ENCODE data around the gene TLL2. TPM values are rescaled to one million over a fixed set of nuclear protein-coding genes. Genes with fewer than 3 reads are reported as not detected.
A peak's percentile ranks its signal among the peaks of the same experiment; 100 is the strongest.

Gene TLL2
- polyA plus RNA-seq, 2 of the 4 experiments (the other 2 are of a cell fraction), result 0.08 to 0.13 TPM

DNA sequence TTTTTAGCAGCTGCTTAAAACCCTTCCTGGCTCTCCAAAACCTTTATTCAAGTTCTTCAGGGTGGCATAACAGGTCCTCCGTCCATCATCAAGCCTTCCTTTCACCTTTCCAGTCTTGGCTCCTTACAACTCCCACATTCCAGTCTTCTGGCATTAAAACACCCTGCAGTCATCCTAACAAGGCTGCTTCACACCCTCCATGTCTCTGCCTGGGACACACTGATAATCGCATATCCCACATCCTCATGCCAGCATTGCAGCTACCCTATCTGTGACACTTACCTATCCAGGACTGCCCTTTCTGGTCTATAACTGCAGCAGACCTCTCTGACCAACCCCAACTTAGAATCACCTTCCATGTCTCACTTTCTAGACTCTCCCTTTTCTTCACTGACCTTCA, 2.6 kb upstream of the TLL2 start:
- CTCF ChIA-PET, result no interaction called here
- 92% methylated on average over 2 of the region's 2 CpGs for WGBS (ENCODE audit: missing lambda C conversion rate)
- no peaks in the 10 kb centered on the region for H3K9me3 ChIP-seq
- ATAC-seq, result no peak
- peaks cover 6% of the 10 kb centered on the region; the same call in 2 of the 3 replicates for H3K4me1 ChIP-seq
- no peak for DNase-seq (ENCODE audit: low read depth in 1 of 2, low spot score in 1 of 2)
- TF ChIP-seq ZNF302 (CRISPR knock-in tag; IDR thresholded peaks at IDR 0.05), result no peak
- 0 out of 2 replicates have a peak, but pooled peaks have one; percentile 57 for TF ChIP-seq POLR2AphosphoS2 (conservative IDR thresholded peaks at IDR 0.05; ENCODE audit: low read length)
- H3K4me3 ChIP-seq, result no peak overlapping the region
- H3K27ac ChIP-seq, result no peak overlapping the region
- no peak for FAIRE-seq
- no peak overlapping the region for H3K4me2 ChIP-seq
- POLR2A ChIA-PET, result no interaction called here

GRCh38 chr10:96513305-96513697, 425 bp downstream of the TLL2 start:
- TF ChIP-seq HOXA7 (CRISPR knock-in tag; IDR thresholded peaks at IDR 0.05) (no peak), ZSCAN20 (CRISPR knock-in tag; IDR thresholded peaks at IDR 0.05) (no peak), POLR2AphosphoS2 (conservative IDR thresholded peaks at IDR 0.05; ENCODE audit: low read length) (no peak), HDAC2 (IDR thresholded peaks at IDR 0.05) (no peak), BCL3 (IDR thresholded peaks at IDR 0.05) (no peak), BHLHE40 (IDR thresholded peaks at IDR 0.05; ENCODE audit: low read depth, low read length) (no peak), ESRRA (IDR thresholded peaks at IDR 0.05; ENCODE audit: borderline replicate concordance, low read length) (no peak), CBX8 (IDR thresholded peaks at IDR 0.05) (no peak), EHF (CRISPR knock-in tag; IDR thresholded peaks at IDR 0.05) (no peak), ZC3H11A (IDR thresholded peaks at IDR 0.05) (no peak)
- TF ChIP-seq, protein P1, sequence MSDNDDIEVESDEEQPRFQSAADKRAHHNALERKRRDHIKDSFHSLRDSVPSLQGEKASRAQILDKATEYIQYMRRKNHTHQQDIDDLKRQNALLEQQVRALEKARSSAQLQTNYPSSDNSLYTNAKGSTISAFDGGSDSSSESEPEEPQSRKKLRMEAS (IDR thresholded peaks at IDR 0.05), result no peak
- TF ChIP-seq, protein P2, sequence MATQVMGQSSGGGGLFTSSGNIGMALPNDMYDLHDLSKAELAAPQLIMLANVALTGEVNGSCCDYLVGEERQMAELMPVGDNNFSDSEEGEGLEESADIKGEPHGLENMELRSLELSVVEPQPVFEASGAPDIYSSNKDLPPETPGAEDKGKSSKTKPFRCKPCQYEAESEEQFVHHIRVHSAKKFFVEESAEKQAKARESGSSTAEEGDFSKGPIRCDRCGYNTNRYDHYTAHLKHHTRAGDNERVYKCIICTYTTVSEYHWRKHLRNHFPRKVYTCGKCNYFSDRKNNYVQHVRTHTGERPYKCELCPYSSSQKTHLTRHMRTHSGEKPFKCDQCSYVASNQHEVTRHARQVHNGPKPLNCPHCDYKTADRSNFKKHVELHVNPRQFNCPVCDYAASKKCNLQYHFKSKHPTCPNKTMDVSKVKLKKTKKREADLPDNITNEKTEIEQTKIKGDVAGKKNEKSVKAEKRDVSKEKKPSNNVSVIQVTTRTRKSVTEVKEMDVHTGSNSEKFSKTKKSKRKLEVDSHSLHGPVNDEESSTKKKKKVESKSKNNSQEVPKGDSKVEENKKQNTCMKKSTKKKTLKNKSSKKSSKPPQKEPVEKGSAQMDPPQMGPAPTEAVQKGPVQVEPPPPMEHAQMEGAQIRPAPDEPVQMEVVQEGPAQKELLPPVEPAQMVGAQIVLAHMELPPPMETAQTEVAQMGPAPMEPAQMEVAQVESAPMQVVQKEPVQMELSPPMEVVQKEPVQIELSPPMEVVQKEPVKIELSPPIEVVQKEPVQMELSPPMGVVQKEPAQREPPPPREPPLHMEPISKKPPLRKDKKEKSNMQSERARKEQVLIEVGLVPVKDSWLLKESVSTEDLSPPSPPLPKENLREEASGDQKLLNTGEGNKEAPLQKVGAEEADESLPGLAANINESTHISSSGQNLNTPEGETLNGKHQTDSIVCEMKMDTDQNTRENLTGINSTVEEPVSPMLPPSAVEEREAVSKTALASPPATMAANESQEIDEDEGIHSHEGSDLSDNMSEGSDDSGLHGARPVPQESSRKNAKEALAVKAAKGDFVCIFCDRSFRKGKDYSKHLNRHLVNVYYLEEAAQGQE (IDR thresholded peaks at IDR 0.05), result no peak
- Histone ChIP-seq H3K27ac (peak overlapping the region; percentile 37 to 77; a peak in 4 of 6 replicates), H3K4me1 (peaks cover 6% of the 10 kb centered on the region; the same call in 2 of the 3 replicates), H3K9me3 (no peaks in the 10 kb centered on the region), H3K4me2 (peak overlapping the region; percentile 95), H3K4me3 (peak overlapping the region; percentile 56)
- DNase-seq (ENCODE audit: low read depth in 1 of 2, low spot score in 1 of 2) (peak in 1 of 2 experiments; percentile 16), FAIRE-seq (no peak), ATAC-seq (no peak)
- POLR2A ChIA-PET, result interaction anchor here (1.4 kb wide), 1 partner anchor 74 kb away, joined by 3 read pairs; no protein-coding TSS in a partner anchor
- WGBS (ENCODE audit: missing lambda C conversion rate), result 0% methylated on average over 18 of the region's 31 CpGs
- CTCF ChIA-PET, result interaction anchor here (0.6 to 7.5 kb wide), 37 partner anchors 9 to 313 kb away, joined by 3 to 54 read pairs (median 4); no protein-coding TSS in a partner anchor

DNA sequence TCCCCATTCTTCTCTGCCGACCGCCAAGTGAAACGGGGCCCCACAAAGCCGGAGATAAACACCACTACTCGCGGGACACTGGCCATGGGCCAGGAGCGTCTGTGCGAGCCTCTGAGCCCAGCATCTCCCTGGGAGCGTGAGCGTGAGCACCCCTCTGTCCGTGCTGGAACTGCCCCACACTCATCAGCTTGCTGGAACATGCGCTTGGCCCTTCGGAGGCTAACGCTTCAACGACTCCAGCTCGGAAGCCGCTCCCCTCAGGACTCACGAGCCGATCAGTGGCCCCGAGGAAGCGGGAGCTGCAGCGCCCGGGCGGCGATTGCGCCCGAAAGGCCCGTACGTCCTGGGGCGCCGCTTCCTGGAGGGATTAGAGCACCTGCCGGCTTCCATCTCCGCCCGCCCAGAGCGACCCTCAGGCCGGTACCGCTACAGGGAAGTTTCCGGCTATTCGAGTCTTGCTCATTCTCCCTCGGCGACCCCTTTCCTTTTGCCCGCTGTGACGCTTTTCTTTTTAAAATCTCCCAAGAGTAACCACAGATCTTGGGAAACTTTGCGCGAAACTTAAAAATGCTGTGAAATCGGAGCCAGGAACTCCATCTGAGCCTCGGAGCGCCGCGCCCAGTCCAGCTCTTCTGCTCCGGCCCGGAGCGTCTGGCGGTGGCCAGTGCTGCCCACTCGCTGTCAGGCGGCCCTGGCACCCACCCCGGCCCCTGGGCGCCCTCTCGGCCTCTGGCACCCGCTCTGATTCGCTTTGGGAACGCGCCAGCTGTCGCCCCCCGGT, 1.0 kb downstream of the TLL2 start:
- H3K9me3 ChIP-seq, result no peaks in the 10 kb centered on the region
- H3K4me3 ChIP-seq, result peak overlapping the region; percentile 56
- WGBS (ENCODE audit: missing lambda C conversion rate), result 64% methylated on average over 47 of the region's 65 CpGs
- POLR2A ChIA-PET, result no interaction called here
- FAIRE-seq (no peak), DNase-seq (ENCODE audit: low read depth in 1 of 2, low spot score in 1 of 2) (no peak), ATAC-seq (peak in 1 of 2 experiments; percentile 2; a peak in 1 of 6 replicates)
- no peak for TF ChIP-seq NPAS2 (CRISPR knock-in tag; IDR thresholded peaks at IDR 0.05; ENCODE audit: borderline replicate concordance)
- TF ChIP-seq MAFK (IDR thresholded peaks at IDR 0.05; ENCODE audit: partially characterized antibody), result no peak
- no peak for TF ChIP-seq FOSL2 (IDR thresholded peaks at IDR 0.05)
- TF ChIP-seq FOSL2 (CRISPR knock-in tag; IDR thresholded peaks at IDR 0.05), result no peak
- TF ChIP-seq MYC (IDR thresholded peaks at IDR 0.05; ENCODE audit: borderline replicate concordance, low read length), result no peak
- TF ChIP-seq, protein P1 (IDR thresholded peaks at IDR 0.05), result no peak
- peak overlapping the region; percentile 95 for H3K4me2 ChIP-seq
- CTCF ChIA-PET, result interaction anchor here (0.6 to 7.5 kb wide), 24 partner anchors 9 to 314 kb away, joined by 3 to 54 read pairs (median 6); no protein-coding TSS in a partner anchor
- peaks cover 6% of the 10 kb centered on the region; the same call in 2 of the 3 replicates for H3K4me1 ChIP-seq
- peak overlapping the region in 1 of 2 experiments; percentile 77; a peak in 3 of 6 replicates for H3K27ac ChIP-seq
